GM19193 (cell line): Measurements from ENCODE around the gene CHD9.

Source experiments
- POLR2A ChIP-seq: IDR thresholded peaks from 4 replicates; pipeline ENCODE4 v1.6.1; 2011; ENCODE audit not compliant: insufficient read depth, insufficient read length; ENCODE audit errors: extremely low read depth

Gene CHD9

GRCh38 chr16:53041320-53042051 is 13.3 kb upstream of the CHD9 start:
- TF ChIP-seq POLR2A, result no peak

- TF ChIP-seq POLR2A, result no peak
Observed at GRCh38 chr16:53042235-53042701, 12.5 kb upstream of the CHD9 start.

GRCh38 chr16:53043428-53043831 is 11.4 kb upstream of the CHD9 start:
- TF ChIP-seq POLR2A, result no peak

GRCh38 chr16:53043986-53044601 is 10.7 kb upstream of the CHD9 start:
- TF ChIP-seq POLR2A, result no peak

GRCh38 chr16:53045341-53046220 is 9.2 kb upstream of the CHD9 start:
- no peak for TF ChIP-seq POLR2A

- no peak for TF ChIP-seq POLR2A
Observed at GRCh38 chr16:53048139-53048915, 6.5 kb upstream of the CHD9 start.

- peak; percentile 28 for TF ChIP-seq POLR2A
Observed at GRCh38 chr16:53052519-53053501, 2.0 kb upstream of the CHD9 start, which contains the start of gene CHD9NB. TSS of gene CHD9NB (minus strand) at chr16:53052897. CDS start at chr16:53044158, 8,739 bp downstream.

- TF ChIP-seq POLR2A, result no peak
Observed at GRCh38 chr16:53053967-53054669, 673 bp upstream of the CHD9 start.

- no peak for TF ChIP-seq POLR2A
Observed at GRCh38 chr16:53055541-53056391, 975 bp downstream of the CHD9 start.

- TF ChIP-seq POLR2A, result no peak
Observed at GRCh38 chr16:53056392-53056881, 1.6 kb downstream of the CHD9 start.

GRCh38 chr16:53057658-53058057 is 2.9 kb downstream of the CHD9 start:
- TF ChIP-seq POLR2A, result no peak

GRCh38 chr16:53058441-53058840 is 3.6 kb downstream of the CHD9 start:
- no peak for TF ChIP-seq POLR2A
